CD4-positive, alpha-beta memory T cell (primary cell): ENCODE data around the gene RIPPLY3. TPM values are rescaled to one million over a fixed set of nuclear protein-coding genes. Genes with fewer than 3 reads are reported as not detected.

Experiments
- CTCF ChIA-PET: fragments of 350-600 bp; sonication (Branson Sonifier 250); formaldehyde crosslinking; loops from one replicate; lab custom pipeline; 2021; ENCODE audit warnings: inconsistent platforms; ENCODE audit not compliant: partially characterized antibody; lab: Charles Lee
- POLR2A ChIA-PET: fragments of 350-600 bp; sonication (Branson Sonifier 250); formaldehyde crosslinking; loops from one replicate; lab custom pipeline; 2021; ENCODE audit not compliant: partially characterized antibody; lab: Charles Lee
- DNase-seq, 5 donors: peaks; one replicate each; pipeline versions ENCODE4 v3.0.0 to v3.0.0-alpha.2; 2020 to 2022; ENCODE audit warnings: mixed read lengths in 1 of 5
- H3K27ac ChIP-seq: one replicate; pipeline ENCODE4 v1.7.0; 2013; ENCODE audit warnings: low read depth, low read length
- H3K27me3 ChIP-seq: 2 replicates; pipeline ENCODE4 v1.7.0; 2013; ENCODE audit warnings: mild to moderate bottlenecking, low read length, moderate library complexity; ENCODE audit not compliant: insufficient read depth
- H3K36me3 ChIP-seq: 2 replicates; pipeline ENCODE4 v1.7.0; 2013; ENCODE audit warnings: mild to moderate bottlenecking, low read length, moderate library complexity; ENCODE audit not compliant: insufficient read depth
- H3K4me1 ChIP-seq: 2 replicates; pipeline ENCODE4 v1.7.0; 2013; ENCODE audit warnings: mild to moderate bottlenecking, low read length, moderate library complexity; ENCODE audit not compliant: insufficient read depth
- H3K4me3 ChIP-seq, 2 donors: one replicate each; pipeline ENCODE4 v1.7.0; 2013; ENCODE audit warnings: low read length in 2 of 2, mild to moderate bottlenecking in 1 of 2
- H3K9me3 ChIP-seq, 2 donors: one replicate each; pipeline ENCODE4 v1.7.0; 2013; ENCODE audit warnings: low read length in 2 of 2, control low read depth in 1 of 2; ENCODE audit not compliant: control insufficient read depth in 1 of 2
- H3K27ac Mint-ChIP-seq, 7 donors: one replicate each; pipeline ENCODE4 v1.8.0; 2020 to 2021; ENCODE audit warnings: mixed read lengths in 7 of 7, mild to moderate bottlenecking in 6 of 7, inconsistent platforms in 3 of 7, moderate library complexity in 3 of 7
- H3K27me3 Mint-ChIP-seq, 2 donors: one replicate each; pipeline ENCODE4 v1.8.0; 2020 to 2021; ENCODE audit warnings: mixed read lengths in 2 of 2
- H3K36me3 Mint-ChIP-seq, 2 donors: one replicate each; pipeline ENCODE4 v1.8.0; 2020 to 2021; ENCODE audit warnings: mixed read lengths in 2 of 2, inconsistent platforms in 1 of 2, mild to moderate bottlenecking in 1 of 2
- H3K4me1 Mint-ChIP-seq, 4 donors: one replicate each; pipeline ENCODE4 v1.8.0; 2020 to 2021; ENCODE audit warnings: mixed read lengths in 4 of 4, mild to moderate bottlenecking in 1 of 4
- H3K4me3 Mint-ChIP-seq, 8 donors: one replicate each; pipeline ENCODE4 v1.8.0; 2020 to 2021; ENCODE audit warnings: mixed read lengths in 8 of 8, mild to moderate bottlenecking in 7 of 8, moderate library complexity in 6 of 8, inconsistent platforms in 3 of 8
- H3K9me3 Mint-ChIP-seq, 8 donors: one replicate each; pipeline ENCODE4 v1.8.0; 2020 to 2021; ENCODE audit warnings: mixed read lengths in 8 of 8, mild to moderate bottlenecking in 5 of 8, inconsistent platforms in 3 of 8, moderate library complexity in 1 of 8
- intact Hi-C: fragments of 100-400 bp; cut with micrococcal nuclease; formaldehyde crosslinking; loops from one replicate; pipeline ENCODE4 v1.15.1; 2023
- polyA plus RNA-seq, 2 donors: library from polyadenylated mRNA; unstranded; fragments of 300-500 nt; fragmentation: Illumina TruSeq; gene quantifications; one replicate each; pipeline ENCODE4 v1.2.3, GENCODE V29; 2021
- total RNA-seq, 2 experiments: library from RNA; stranded (reverse); gene quantifications; one replicate each; pipeline ENCODE4 v1.2.3, GENCODE V29; 2021

The RIPPLY3 gene
- total and polyA plus RNA-seq, 4 experiments from 2014 or later, result not detected

GRCh38 chr21:36964827-36965719 is 41.4 kb upstream of the RIPPLY3 start:
- peaks cover 7 to 8% of the 10 kb centered on the region in 2 donors for H3K36me3 Mint-ChIP-seq
- H3K4me3 Mint-ChIP-seq, result peak overlapping the region; percentile 73 to 92 (median 87)
- intact Hi-C loops, result loop anchor here (10.0 kb wide), 1 partner anchor 400 kb away; the partner anchor contains the start of gene DYRK1A
- ChIA-PET CTCF (interaction anchor here (0.7 to 7.2 kb wide), 10 partner anchors 10 to 335 kb away, joined by 3 to 65 read pairs (median 6); no protein-coding TSS in a partner anchor), POLR2A (interaction anchor here (0.8 to 5.9 kb wide), 6 partner anchors 11 to 45 kb away, joined by 3 to 40 read pairs (median 4); partner anchors contain the start of gene RIPPLY3)
- peak overlapping the region; percentile 10 to 96 (median 87) for H3K27ac Mint-ChIP-seq
- H3K27me3 Mint-ChIP-seq, result no peaks in the 10 kb centered on the region
- H3K4me1 ChIP-seq, result peaks cover 14% of the 10 kb centered on the region
- no peaks in the 10 kb centered on the region for H3K9me3 ChIP-seq
- no peak overlapping the region for H3K27ac ChIP-seq
- H3K9me3 Mint-ChIP-seq, result no peaks in the 10 kb centered on the region
- H3K4me3 ChIP-seq, result peak overlapping the region in 1 of 2 donors; percentile 51
- H3K27me3 ChIP-seq, result no peaks in the 10 kb centered on the region
- DNase-seq, result no peak
- peaks cover 7 to 20% (median 15%) of the 10 kb centered on the region in 4 donors for H3K4me1 Mint-ChIP-seq
- H3K36me3 ChIP-seq, result no peaks in the 10 kb centered on the region

- Histone ChIP-seq H3K36me3 (no peaks in the 10 kb centered on the region), H3K4me1 (peaks cover 14% of the 10 kb centered on the region), H3K4me3 (peak overlapping the region in 1 of 2 donors; percentile 51), H3K27me3 (no peaks in the 10 kb centered on the region), H3K9me3 (no peaks in the 10 kb centered on the region), H3K27ac (peak overlapping the region; percentile 58)
- intact Hi-C loops, result loop anchor here (1.0 to 10.0 kb wide), 3 partner anchors 25 to 399 kb away; partner anchors contain the start of gene DYRK1A
- H3K4me1 Mint-ChIP-seq, result peaks cover 7 to 20% (median 15%) of the 10 kb centered on the region in 4 donors
- H3K27me3 Mint-ChIP-seq, result no peaks in the 10 kb centered on the region
- H3K36me3 Mint-ChIP-seq, result peaks cover 3 to 4% of the 10 kb centered on the region in 2 donors
- no peak for DNase-seq
- CTCF ChIA-PET, result interaction anchor here (0.7 to 7.2 kb wide), 9 partner anchors 10 to 336 kb away, joined by 3 to 65 read pairs (median 5); no protein-coding TSS in a partner anchor
- POLR2A ChIA-PET, result interaction anchor here (0.8 to 5.9 kb wide), 7 partner anchors 11 to 598 kb away, joined by 3 to 40 read pairs (median 5); partner anchors contain the start of gene RIPPLY3
- H3K4me3 Mint-ChIP-seq, result peak overlapping the region; percentile 73 to 92 (median 87)
- peak overlapping the region; percentile 10 to 96 (median 87) for H3K27ac Mint-ChIP-seq
- H3K9me3 Mint-ChIP-seq, result no peaks in the 10 kb centered on the region
Measured at GRCh38 chr21:36965720-36966065, 40.8 kb upstream of the RIPPLY3 start.

GRCh38 chr21:36966066-36966820 is 40.3 kb upstream of the RIPPLY3 start, which contains the start of gene HLCS:
Gene HLCS, minus strand, starts transcription at chr21:36966669. Its CDS starts 31 bp downstream, at chr21:36966638.
- H3K36me3 ChIP-seq, result no peaks in the 10 kb centered on the region
- CTCF ChIA-PET, result interaction anchor here (0.7 to 7.2 kb wide), 10 partner anchors 10 to 336 kb away, joined by 3 to 65 read pairs (median 5); no protein-coding TSS in a partner anchor
- no peaks in the 10 kb centered on the region for H3K9me3 ChIP-seq
- intact Hi-C loops, result loop anchor here (1.0 to 10.0 kb wide), 3 partner anchors 24 to 399 kb away; partner anchors contain the start of gene DYRK1A
- H3K4me1 ChIP-seq, result peaks cover 14% of the 10 kb centered on the region
- H3K36me3 Mint-ChIP-seq, result no peaks in the 10 kb centered on the region
- no peaks in the 10 kb centered on the region for H3K9me3 Mint-ChIP-seq
- H3K27ac ChIP-seq, result peak within 1 kb of the TSS; percentile 58
- DNase-seq, result peak; percentile 72 to 80 (median 76)
- H3K27me3 ChIP-seq, result no peaks in the 10 kb centered on the region
- H3K27me3 Mint-ChIP-seq, result no peaks in the 10 kb centered on the region
- H3K4me3 Mint-ChIP-seq, result peak within 1 kb of the TSS; percentile 76 to 92 (median 87)
- peaks cover 7 to 20% (median 15%) of the 10 kb centered on the region in 4 donors for H3K4me1 Mint-ChIP-seq
- peak within 1 kb of the TSS in 1 of 2 donors; percentile 54 for H3K4me3 ChIP-seq
- H3K27ac Mint-ChIP-seq, result peak within 1 kb of the TSS; percentile 81 to 96 (median 88)
- POLR2A ChIA-PET, result interaction anchor here (0.8 to 5.9 kb wide), 11 partner anchors 10 to 598 kb away, joined by 3 to 40 read pairs (median 5); partner anchors contain the start of gene RIPPLY3

- no peaks in the 10 kb centered on the region for H3K27me3 ChIP-seq
- H3K4me1 Mint-ChIP-seq, result peaks cover 7 to 20% (median 15%) of the 10 kb centered on the region in 4 donors
- H3K27ac Mint-ChIP-seq, result peak overlapping the region; percentile 75 to 90 (median 88)
- DNase-seq, result no peak
- H3K4me3 ChIP-seq, result peak overlapping the region in 1 of 2 donors; percentile 54
- H3K27me3 Mint-ChIP-seq, result no peaks in the 10 kb centered on the region
- intact Hi-C loops, result loop anchor here (1.0 to 10.0 kb wide), 3 partner anchors 23 to 398 kb away; partner anchors contain the start of gene DYRK1A
- no peaks in the 10 kb centered on the region for H3K9me3 ChIP-seq
- no peaks in the 10 kb centered on the region for H3K36me3 Mint-ChIP-seq
- no peaks in the 10 kb centered on the region for H3K36me3 ChIP-seq
- H3K4me1 ChIP-seq, result peaks cover 14% of the 10 kb centered on the region
- peak overlapping the region; percentile 53 for H3K27ac ChIP-seq
- peak overlapping the region; percentile 60 to 84 (median 75) for H3K4me3 Mint-ChIP-seq
- CTCF ChIA-PET, result interaction anchor here (1.2 to 7.2 kb wide), 5 partner anchors 9 to 43 kb away, joined by 3 to 65 read pairs (median 8); no protein-coding TSS in a partner anchor
- POLR2A ChIA-PET, result interaction anchor here (0.8 to 5.9 kb wide), 11 partner anchors 9 to 597 kb away, joined by 3 to 40 read pairs (median 5); partner anchors contain the start of gene RIPPLY3
- no peaks in the 10 kb centered on the region for H3K9me3 Mint-ChIP-seq
Measured at GRCh38 chr21:36966821-36967768, 39.4 kb upstream of the RIPPLY3 start.

GRCh38 chr21:36968414-36968813 is 38.1 kb upstream of the RIPPLY3 start:
- H3K27ac ChIP-seq, result no peak overlapping the region
- no peaks in the 10 kb centered on the region for H3K36me3 ChIP-seq
- ChIA-PET POLR2A (interaction anchor here (2.2 to 5.9 kb wide), 2 partner anchors 19 to 22 kb away, joined by 8 to 40 read pairs; no protein-coding TSS in a partner anchor), CTCF (interaction anchor here (3.1 to 7.2 kb wide), 2 partner anchors 8 to 23 kb away, joined by 18 to 65 read pairs; no protein-coding TSS in a partner anchor)
- Mint-ChIP-seq H3K27me3 (no peaks in the 10 kb centered on the region), H3K4me1 (peaks cover 7 to 20% (median 15%) of the 10 kb centered on the region in 4 donors), H3K27ac (peak overlapping the region in 5 of 7 donors; percentile 0 to 75 (median 22)), H3K4me3 (peak overlapping the region in 4 of 8 donors; percentile 1 to 65 (median 12)), H3K9me3 (no peaks in the 10 kb centered on the region), H3K36me3 (no peaks in the 10 kb centered on the region)
- peaks cover 14% of the 10 kb centered on the region for H3K4me1 ChIP-seq
- H3K9me3 ChIP-seq, result no peaks in the 10 kb centered on the region
- DNase-seq, result no peak
- intact Hi-C loops, result loop anchor here (10.0 kb wide), 1 partner anchor 396 kb away; the partner anchor contains the start of gene DYRK1A
- H3K4me3 ChIP-seq, result no peak overlapping the region
- H3K27me3 ChIP-seq, result no peaks in the 10 kb centered on the region
